NCI-H345 treated with DMSO at 0.1 percent for 48 hours (cell line): Measurements from ENCODE around the gene SRGAP3.
A peak's percentile ranks its signal among the peaks of the same experiment; 100 is the strongest.
"Not testable (repeated sequence)": the region's sequence is repeated elsewhere in the genome, so short reads cannot be mapped to it uniquely, and the experiment has no call there.

Source experiments
- DNase-seq: peaks from one replicate; lab custom pipeline; 2025; ENCODE audit not compliant: unreplicated experiment; lab: John Stamatoyannopoulos, UW

The SRGAP3 gene

DNA sequence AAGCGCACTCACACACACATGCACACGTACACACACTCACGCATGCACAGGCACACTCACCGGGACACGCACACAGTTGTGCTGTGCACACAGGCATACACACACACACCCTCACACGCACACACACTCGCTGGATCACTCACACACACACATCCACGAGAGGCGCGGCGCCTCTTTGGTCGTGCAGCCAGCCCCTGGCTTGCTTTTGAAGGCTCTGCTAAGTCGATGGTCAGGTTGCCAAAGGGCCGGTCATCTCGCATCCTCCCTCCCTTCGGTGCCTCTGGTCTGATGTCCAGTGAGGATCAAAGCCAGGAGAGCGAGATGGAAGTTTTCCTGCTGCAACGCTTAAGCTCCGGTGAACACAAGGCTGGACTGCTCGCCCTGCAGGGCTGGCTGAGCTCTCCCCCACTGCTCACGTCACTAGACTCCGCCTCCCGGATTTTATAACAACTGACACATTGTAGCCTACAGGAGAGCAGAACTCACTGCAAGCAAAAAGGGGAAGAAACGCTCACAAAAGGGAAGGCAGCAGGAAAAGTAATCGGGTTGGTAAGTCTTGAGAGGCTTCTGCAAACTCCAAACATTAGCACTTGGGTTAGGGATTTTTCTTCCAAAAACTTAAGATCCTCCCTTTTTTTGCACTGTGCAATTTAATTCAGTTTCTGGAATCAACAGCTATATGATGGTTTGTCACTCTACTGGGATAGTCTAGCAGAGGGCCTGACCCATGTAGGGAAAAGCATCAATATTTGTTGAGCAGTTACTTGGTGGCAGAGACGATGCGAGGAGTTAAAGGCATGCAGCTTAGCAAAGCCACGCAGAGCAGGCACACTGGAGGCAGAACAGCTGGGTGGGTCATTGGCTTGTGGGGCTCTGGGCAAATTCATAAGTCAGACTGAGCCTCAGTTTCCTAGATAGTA, at the start of gene SRGAP3:
Gene SRGAP3 (minus strand): TSS at position 374 of the 920 bp plus-strand sequence. CDS start 695 bp downstream, outside the sequence.
- DNase-seq = peak; percentile 76

DNA sequence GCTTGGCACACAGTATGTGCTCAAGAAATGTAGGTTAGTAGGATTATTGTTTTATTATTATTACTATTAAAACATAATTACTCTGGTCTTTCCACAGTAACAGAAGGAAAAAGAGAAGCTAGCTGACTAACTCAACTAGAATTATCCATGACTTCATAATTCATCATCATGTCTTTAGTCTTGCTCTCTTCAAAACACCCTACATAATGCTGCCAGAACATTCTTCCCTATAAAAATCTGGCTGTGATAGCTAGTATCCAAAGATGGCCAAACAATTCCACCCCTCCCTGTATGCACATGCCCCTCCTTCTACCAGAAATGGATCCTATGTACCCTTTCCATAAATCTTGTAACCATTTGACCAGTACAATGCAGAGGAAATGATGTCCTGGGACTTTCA, 48.8 kb upstream of the SRGAP3 start:
- DNase-seq = no peak

DNA sequence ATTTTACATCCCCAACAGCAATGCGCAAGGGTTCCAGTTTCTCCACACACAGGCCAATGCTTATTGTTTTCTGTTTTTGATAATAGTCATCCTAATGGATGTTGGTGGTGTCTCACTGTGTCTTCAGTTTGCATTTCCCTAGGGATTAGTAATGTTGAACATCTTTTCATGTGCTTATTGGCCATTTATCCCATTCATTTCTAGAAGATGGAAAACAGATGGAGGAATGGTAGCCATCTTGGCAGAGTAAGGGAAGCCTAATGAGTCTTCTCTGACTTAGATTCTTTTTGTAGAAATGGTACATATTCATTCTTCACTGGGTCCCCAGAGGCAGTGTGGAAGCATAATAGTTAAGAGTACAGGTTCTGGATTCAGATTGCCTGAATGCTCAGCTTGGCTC, 46.8 kb upstream of the SRGAP3 start:
- DNase-seq = no peak

DNA sequence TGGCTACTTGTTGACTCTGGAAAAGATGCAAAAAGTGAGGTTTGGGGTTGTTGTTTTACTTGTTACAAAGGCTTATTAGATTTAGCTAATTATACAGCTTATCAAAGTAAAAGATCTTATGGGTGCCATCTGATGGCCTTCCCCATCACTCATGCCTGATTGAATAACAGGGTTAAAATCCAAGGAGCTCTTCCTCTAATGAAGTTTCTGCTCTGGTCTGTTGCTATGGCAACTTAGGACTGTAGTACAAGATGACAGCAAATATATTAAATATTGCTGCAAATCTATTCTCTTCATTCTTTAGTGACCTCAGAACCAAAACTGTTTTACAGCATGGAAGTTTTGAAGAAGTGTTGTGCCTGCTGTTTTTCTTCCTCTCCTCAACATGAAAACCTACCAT, 45.6 kb upstream of the SRGAP3 start:
- DNase-seq = no peak

DNA sequence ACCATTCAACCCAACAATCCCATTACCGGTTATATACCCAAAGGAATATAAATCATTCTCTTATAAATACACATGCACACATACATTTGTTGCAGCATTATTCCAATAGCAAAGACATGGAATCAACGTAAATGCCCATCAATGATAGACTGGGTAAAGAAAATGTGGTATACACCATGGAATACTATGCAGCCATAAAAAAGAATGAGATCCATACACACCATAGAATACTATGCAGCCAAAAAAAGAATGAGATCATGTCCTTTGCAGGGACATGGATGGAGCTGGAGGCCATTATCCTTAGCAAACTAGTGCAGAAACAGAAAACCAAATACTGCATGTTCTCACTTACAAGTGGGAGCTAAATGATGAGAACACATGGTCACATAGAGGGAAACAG, 44.5 kb upstream of the SRGAP3 start:
- DNase-seq = not testable (repeated sequence)

DNA sequence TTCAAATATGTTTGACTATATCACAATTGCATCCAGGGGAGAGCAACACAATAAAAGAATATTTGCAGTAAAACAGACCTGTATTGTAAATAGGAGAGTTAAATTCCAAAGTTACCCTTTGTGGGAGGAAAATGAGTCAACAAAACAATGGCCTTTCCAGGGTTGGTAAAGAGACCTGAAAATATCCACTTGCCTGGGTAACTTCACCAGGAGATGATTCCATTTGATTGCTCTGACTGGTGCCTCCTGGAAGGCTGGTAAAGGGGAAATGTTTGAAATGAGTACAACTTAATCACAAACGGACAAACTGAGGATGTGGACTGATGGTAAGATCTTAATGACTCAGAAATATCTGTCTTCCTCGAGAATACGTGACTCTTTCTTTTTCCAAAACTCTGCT, 43.6 kb upstream of the SRGAP3 start:
- DNase-seq = no peak

DNA sequence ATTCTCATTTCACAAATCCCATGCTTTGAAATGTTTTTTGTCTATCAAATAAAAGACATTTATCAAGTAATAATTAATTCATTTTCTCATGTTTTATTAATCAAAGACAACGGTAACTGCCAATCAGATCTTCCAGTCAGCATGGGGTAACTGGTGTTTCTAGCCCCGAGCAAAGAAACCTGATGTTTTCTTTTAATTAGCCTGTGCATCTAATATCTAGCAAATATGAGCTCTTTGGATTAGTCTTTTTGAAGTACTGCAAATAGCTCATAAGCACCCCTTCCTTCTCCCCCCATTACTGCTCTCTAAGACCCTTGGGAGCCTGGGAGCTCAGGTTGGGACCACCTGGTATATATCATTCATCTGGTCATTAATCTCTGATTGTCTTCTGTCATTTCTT, 43.1 kb upstream of the SRGAP3 start:
- no peak for DNase-seq

DNA sequence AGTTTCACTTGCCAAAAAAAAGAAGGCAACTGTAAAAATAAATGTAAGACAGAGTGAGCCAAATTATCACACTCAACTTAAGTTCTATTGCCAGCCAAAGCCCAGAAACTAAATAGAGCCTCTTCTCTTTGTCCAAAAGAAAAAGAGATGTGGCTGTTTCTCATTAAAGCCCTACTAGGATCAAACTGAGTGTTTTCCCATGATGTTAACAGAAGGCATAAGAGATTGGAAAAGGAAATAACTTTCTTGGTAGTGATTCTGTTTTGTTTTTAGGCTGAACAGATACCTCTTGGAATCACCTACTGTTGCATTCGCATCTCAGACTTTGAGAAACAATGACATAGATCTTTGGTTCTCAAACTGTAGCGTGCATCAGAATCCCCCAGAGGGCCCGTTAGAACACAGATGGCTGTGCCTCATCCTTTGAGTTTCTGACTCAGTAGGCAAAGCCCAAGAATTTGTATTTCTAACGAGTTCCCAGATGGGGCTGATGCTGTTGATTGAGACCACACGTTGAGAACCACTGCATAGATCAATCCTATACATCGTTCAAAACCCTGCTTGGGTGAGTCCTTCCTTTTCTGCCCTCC, 42.5 kb upstream of the SRGAP3 start:
- DNase-seq = no peak

DNA sequence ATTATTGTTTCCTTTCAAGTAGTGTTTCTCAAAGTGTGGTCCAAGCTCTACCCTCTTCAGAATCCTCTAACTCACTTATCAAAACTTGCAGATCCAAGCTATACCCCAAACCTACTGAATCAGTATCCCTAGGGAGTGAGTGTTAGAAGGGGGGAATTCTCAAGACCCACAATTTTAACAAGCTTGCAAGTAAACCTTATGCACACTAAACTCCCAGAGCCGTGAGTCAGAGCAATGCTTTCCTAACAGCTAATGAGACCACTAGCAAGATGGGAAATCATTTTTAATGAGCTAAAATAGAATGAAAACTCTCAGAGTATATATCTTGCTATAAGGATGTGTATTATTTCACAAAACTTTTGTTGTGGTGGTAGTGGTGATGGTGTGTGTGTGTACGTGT, 41.1 kb upstream of the SRGAP3 start:
- no peak for DNase-seq

DNA sequence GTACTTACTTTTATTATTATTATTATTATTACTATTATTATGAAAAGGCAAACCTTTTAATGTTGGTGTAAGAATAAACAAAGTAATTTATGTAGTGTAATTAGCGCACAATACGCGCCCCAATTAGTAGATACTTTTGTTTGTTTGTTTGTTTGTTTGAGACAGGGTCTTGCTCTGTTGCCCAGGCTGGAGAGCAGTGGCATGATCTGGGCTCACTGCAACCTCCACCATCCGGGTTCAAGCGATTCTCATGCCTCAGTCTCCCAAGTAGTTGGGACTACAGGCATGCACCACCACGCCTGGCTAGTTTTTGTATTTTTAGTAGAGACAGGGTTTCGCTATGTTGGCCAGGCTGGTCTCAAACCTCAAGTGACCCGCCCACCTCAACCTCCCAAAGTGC, 32.1 kb upstream of the SRGAP3 start:
- DNase-seq = not testable (repeated sequence)

DNA sequence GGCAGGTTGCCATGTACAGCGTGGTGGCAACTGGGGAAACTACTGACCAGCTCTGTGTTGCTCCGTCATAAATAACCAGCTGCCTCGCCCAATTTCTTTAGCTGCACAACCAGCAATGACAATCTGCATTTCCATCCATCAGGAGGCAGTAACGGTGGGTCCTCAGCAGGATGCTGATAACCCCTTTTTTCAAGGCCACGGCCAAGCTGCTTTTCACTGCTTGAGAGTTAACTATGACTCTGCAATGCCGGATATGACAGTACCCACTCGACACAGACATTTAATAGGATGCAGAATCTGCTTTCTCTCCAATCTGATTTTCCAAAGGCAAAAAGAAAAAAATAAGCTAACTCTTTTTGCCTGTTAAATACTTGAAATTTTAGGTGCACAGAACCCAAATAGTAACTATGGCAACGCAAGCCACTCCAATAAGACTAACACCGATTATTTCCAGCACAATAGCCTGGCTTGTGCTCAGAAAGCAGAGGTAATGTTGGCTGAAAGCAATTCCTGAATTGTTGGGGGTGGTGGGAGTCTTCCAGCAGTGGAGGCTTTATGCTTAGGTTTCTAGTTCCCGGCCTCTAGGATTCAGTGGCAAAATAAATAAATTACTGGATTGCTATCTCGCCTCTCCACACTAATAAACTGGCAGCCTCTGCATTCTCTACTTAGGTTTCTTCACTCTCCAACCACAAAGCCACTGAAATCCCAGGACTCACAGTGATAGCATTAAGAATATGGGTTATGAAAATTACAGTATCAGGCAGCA, 31.2 kb upstream of the SRGAP3 start:
- DNase-seq = no peak

DNA sequence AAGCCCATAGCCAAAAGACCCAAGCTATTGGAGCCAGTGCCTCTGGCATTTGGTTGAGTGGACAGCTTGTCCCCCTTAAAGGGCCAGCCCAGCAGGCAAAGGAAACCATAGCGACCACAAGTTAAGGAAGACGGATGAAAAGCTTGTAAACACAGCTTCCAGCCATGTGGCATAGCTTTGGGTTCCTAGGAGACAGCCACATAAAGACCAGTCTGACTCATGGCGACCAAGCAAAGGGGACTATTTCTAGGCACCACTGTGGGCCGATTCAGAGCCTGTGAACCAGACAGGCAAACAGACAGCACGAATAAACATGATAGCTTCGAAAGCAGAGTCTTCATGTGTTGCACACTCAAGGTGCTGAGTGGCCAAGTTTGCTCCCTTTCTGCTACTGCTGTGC, 30.5 kb upstream of the SRGAP3 start:
- DNase-seq = no peak

DNA sequence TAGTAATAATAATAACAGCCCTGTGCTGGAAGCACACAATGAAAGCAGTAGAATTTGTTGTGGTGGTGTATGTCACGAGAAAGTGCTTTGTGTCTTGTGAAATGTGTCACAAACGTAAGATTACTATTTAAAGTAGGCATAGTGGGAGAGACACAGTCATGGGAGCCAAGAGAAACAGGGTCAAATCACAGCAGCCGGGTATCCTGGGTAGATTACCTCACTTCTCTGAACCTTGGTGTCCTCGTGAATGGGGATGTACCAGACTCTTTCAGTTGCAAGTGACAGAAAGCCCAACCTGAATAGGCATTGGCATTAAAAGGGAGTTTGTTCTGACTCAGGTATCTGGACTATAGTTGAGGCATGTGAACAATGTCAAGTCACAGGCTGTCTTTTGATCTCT, 29.1 kb upstream of the SRGAP3 start:
- DNase-seq = no peak

DNA sequence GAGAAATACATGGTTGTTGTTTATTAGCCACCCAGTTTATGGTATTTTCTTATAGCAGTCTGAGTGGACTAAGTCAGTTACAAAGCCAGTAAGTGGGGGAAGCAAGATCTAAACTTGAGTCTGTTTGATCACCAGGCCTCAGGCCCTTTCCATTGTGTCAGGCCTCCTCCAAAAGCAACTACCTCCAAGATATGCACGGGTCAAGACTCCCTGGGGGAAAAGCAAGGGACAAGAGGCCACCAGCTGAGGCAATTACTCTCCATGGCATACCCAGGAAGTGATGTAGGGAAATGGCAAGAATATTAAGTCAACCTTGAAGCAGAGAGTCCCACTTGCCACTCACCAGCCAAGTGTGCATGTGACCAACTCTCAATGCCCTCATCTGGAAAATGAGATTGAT, 28.6 kb upstream of the SRGAP3 start:
- no peak for DNase-seq

DNA sequence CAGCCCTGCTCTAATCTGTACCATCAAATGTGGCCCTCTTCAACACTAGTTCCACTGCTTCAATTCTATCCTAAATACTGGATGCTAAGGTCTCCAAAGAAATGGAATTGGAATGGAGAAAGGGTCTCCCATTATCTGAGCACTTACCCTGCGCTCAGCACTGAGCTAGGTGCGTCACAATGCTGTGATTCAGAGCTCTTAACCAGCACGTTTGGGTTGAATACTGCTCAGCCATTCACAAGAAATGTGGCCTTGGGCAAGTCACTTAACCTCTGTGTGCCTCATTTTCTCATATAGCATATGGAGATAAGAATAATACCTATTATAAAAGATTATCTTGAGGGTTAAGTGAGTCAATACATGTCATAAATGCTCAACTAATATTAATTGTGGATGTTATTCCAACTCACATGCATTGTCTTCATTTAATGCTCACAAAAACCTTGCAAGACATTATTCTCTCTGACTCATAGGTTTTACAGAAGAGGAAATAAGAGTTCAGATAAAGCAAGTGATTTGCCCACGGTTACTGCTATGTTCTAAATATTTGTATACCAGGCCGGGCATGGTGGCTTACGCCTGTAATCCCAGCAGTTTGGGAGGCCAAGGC, 27.4 kb upstream of the SRGAP3 start:
- no peak for DNase-seq

DNA sequence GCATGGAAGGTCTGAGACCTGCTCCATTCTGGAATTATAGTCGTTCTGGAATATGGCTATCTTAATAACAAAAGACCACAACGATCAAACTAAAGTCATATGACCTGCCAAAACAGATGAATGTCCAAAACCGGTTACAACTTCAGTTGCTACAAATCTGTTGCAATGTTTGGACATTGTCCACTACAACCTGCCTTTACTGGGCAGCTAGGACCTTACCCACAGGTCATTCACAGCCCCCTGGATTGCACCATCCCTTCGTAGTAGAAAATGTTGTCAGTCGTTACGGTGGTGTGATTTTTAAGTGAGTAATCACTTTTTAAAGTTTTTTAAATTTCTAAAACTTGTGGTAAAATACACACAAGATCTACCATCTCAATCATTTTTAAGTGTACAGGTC, 22.5 kb upstream of the SRGAP3 start:
- DNase-seq = no peak

DNA sequence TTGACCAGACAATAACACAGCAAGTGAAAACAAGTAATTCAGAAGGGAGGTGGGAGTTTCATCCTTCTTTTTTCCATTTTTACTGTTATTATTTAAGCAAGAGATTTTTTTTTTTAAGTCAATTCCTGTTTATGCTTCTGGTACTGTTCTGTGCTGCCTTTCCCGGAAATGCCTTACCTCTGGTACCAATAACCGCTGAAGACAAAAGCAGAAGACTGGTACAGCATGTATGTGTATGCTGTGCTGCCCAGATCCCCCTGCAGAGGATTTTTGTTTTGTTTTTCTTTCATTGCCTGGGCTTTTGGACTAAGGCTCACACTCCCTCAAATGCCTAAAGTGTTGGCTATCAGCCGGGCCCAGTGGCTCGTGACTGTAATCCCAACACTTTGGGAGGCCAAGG, 21.3 kb upstream of the SRGAP3 start:
- DNase-seq = no peak

DNA sequence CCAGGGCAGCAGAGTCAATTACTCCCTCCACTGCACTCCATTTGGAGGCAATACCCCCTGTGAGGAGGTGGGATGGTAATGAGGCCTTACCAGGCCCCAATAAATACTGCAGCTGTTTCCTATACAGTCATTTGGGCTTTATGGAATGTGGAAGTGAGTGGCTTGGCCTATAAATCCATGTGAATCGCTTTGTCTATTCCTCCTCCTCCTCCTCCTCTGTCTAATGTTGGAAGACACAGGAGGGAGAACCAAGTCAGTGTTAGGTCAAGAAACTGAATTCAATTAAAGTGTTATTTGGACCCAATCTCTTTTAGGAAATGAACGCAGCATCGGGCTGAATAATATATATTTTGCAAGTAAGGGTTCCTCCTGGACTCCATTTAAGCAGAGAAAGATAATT, 17.3 kb upstream of the SRGAP3 start:
- DNase-seq = no peak

DNA sequence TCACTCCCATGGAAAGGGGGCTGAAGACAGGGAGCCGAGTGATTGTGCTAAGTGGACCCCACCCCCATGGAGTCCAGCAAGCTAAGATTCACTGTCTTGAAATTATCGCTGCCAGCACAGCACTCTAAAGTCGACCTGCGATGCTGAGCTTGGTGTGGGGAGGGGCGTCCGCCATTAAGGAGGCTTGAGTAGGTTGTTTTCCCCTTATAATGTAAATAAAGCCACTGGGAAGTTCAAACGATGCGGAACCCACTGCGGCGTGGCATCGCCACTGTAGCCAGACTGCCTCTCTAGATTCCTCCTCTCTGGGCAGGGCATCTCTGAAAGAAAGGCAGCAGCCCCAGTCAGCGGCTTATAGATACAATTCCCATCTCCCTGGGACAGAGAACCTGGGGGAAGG, 10.9 kb upstream of the SRGAP3 start:
- no peak for DNase-seq

DNA sequence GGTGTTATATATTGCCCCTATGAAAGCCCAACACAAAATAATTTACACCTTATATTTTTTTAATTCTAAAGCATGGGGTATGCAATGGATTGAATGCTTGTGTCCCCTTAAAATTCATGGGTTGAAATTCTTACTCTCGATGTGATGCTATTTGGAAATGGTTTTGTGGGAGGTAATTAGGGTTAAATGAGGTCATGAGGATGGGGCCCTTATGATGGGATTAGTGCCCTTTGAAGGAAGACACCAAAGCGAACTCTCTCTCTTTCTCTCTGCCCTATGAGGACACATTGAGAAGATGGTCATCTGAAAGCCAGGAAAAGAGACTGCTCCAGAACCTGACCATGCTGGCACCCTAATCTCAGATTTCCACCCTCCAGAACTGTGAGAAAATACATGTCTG, 7.6 kb upstream of the SRGAP3 start:
- DNase-seq = no peak

DNA sequence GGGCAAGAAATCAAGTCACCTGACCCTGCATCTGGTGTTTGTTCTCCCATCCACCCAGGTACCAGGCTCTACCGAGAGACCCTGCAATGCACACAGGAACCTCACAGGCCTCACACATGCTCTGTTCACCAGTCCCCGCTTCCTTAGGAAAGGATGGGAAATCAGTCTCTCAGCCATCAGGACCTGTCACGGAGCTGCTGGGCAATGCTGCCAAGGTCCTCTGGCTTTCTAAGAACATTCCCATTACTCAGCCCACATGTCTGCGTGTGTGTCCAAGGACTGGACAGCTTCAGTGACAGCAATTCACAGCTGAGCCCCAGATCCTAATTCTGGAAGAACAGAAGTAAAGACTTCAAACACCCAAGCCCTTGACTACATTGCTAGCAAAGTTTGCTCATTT, 6.5 kb upstream of the SRGAP3 start:
- DNase-seq = no peak

DNA sequence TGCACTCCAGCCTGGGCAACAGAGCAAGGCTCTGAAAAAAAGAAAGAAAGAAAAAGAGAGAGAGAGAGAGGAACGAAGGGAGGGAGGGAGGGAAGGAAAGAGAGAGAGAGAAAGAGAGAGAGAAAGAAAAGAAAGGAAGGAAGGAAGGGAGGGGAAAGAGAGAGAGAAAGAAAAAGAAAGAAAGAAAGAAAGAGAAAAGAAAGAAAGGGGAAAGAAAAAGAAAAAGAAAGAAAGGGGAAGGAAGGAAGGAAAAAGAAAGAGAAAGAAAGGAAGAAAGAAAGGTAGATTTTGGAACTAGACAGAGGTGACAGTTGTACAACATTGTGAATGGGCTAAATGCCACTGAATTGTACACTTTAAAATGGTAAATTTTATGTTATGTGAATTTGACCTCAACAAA, 5.3 kb upstream of the SRGAP3 start:
- no peak for DNase-seq
